AG04449 (cell line): ENCODE results near the gene INF2.

Experiments
- CTCF ChIA-PET: fragments of 350-600 bp; formaldehyde crosslinking; extraction: SDS; loops from one replicate; lab custom pipeline; 2021; ENCODE audit warnings: antibody characterized with exemption; lab: Yijun Ruan, JAX
- POLR2A ChIA-PET: fragments of 400-600, 350-600 bp; formaldehyde crosslinking; extraction: SDS; loops from one replicate; lab custom pipeline; 2020; ENCODE audit warnings: antibody characterized with exemption, inconsistent platforms; lab: Yijun Ruan, JAX
- DNase-seq: peaks from one replicate; pipeline ENCODE4 v3.0.0-alpha.2; 2010; ENCODE audit warnings: low read depth, low spot score
- H3K4me3 ChIP-seq: 2 replicates; pipeline ENCODE4 v1.5.1; 2011; ENCODE audit warnings: low read depth, mild to moderate bottlenecking, control low read depth, low read length
- CTCF ChIP-seq: IDR thresholded peaks from one replicate; pipeline ENCODE4 v1.5.1; 2011; ENCODE audit warnings: mild to moderate bottlenecking, moderate library complexity, low read length, control low read depth, inconsistent platforms; ENCODE audit not compliant: insufficient read depth; ENCODE audit errors: missing control alignments

The INF2 gene

DNA sequence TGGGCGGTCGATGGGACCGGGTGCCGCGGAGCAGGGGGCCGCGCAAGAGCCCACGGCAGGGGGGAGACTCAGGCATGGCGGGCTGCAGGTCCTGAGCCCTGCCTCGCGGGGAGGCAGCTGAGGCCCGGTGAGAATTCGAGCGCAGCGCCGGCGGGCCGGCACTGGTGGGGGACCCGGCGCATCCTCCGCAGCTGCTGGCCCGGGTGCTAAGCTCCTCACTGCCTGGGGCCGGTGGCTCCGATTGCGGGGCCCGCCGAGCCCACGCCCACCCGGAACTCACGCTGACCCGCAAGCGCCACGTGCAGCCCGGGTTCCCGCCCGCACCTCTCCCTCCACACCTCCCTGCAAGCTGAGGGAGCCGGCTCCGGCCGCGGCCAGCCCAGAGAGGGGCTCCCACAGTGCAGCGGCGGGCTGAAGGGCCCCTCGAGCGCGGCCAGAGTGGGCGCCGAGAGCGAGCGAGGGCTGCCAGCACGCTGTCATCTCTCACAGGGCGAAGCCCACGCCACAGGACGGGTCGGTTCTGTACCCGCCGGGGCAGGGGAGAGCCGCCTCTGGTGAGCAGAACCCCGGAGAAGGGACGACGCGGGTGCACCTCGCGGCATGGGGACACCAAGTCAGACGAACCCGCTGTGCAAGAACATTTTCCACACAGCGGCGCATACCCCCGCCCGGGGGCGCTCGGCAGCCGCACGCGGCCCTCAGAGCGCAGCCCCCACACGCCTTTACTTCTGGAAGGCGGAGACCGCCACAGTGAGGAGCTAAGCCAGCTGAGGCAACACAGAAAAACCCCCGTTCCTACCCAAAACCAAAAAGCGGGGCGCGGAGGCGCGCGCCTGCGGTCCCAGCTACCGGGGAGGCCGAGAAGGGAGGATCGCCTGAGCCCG lies 62.4 kb downstream of the INF2 start:
- CTCF ChIA-PET: interaction anchor here (1.0 to 4.3 kb wide), 6 partner anchors 13 to 74 kb away, joined by 3 to 44 read pairs (median 5); no protein-coding TSS in a partner anchor
- no peak for TF ChIP-seq CTCF
- DNase-seq: no peak
- H3K4me3 ChIP-seq: peak overlapping the region; percentile 60
- POLR2A ChIA-PET: no interaction called here

- CTCF ChIA-PET: interaction anchor here (0.8 to 4.3 kb wide), 8 partner anchors 12 to 290 kb away, joined by 3 to 44 read pairs (median 3); no protein-coding TSS in a partner anchor
- POLR2A ChIA-PET: interaction anchor here (1.1 to 1.6 kb wide), 2 partner anchors 8 to 19 kb away, joined by 3 to 5 read pairs; no protein-coding TSS in a partner anchor
Observed at GRCh38 chr14:104752423-104752734, 63.0 kb downstream of the INF2 start.

GRCh38 chr14:104752735-104753527 lies 63.5 kb downstream of the INF2 start, which contains the start of gene SIVA1:
Gene SIVA1, plus strand, starts transcription at chr14:104753147. Its CDS starts 55 bp downstream, at chr14:104753202.
- H3K4me3 ChIP-seq: peak within 1 kb of the TSS; percentile 98
- CTCF ChIA-PET: interaction anchor here (0.8 to 4.3 kb wide), 9 partner anchors 12 to 289 kb away, joined by 3 to 44 read pairs (median 3); no protein-coding TSS in a partner anchor
- POLR2A ChIA-PET: interaction anchor here (1.1 to 1.6 kb wide), 2 partner anchors 8 to 18 kb away, joined by 3 to 5 read pairs; no protein-coding TSS in a partner anchor
- peak; percentile 85 for DNase-seq
- no peak for TF ChIP-seq CTCF

More at GRCh38 chr14:104752423-104752734, 63.0 kb downstream of the INF2 start:
- TF ChIP-seq CTCF: no peak
- no peak for DNase-seq
- peak overlapping the region; percentile 60 for H3K4me3 ChIP-seq

GRCh38 chr14:104753528-104754212 lies 64.3 kb downstream of the INF2 start:
- no peak for DNase-seq
- ChIA-PET CTCF (interaction anchor here (0.7 to 4.3 kb wide), 4 partner anchors 11 to 67 kb away, joined by 3 to 44 read pairs (median 20); no protein-coding TSS in a partner anchor), POLR2A (interaction anchor here (1.0 to 1.6 kb wide), 3 partner anchors 7 to 17 kb away, joined by 3 to 5 read pairs (median 3); no protein-coding TSS in a partner anchor)
- H3K4me3 ChIP-seq: peak overlapping the region; percentile 98
- no peak for TF ChIP-seq CTCF

GRCh38 chr14:104754213-104754851 lies 64.9 kb downstream of the INF2 start:
- CTCF ChIA-PET: interaction anchor here (0.7 to 4.3 kb wide), 6 partner anchors 10 to 72 kb away, joined by 3 to 44 read pairs (median 4); no protein-coding TSS in a partner anchor
- no peak for TF ChIP-seq CTCF
- DNase-seq: no peak
- H3K4me3 ChIP-seq: peak overlapping the region; percentile 98
- POLR2A ChIA-PET: interaction anchor here (1.0 to 1.6 kb wide), 2 partner anchors 12 to 17 kb away, joined by 3 to 5 read pairs; no protein-coding TSS in a partner anchor
